Measurements from ENCODE around the gene NR3C2.

DNA sequence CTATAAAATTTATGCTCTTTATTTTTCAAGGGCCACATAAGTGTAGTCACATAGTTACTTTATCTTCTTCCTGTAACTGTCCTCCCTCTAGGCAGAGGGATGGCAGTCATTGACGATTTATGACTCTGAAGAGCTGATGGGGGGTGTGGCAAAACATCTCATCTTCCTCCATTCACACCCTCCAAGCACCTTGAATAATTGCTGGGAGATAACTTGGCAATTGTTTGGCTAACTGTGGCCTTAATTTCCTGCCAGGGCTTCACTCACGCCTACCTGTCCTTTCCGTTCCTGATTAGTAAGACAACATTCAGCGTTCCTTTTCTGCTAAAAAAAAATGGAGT, 381.1 kb downstream of the NR3C2 start:
- no peak for TF ChIP-seq BHLHE40 (IDR thresholded peaks at IDR 0.05; ENCODE audit: low read depth, low read length)
- TF ChIP-seq, protein P1, sequence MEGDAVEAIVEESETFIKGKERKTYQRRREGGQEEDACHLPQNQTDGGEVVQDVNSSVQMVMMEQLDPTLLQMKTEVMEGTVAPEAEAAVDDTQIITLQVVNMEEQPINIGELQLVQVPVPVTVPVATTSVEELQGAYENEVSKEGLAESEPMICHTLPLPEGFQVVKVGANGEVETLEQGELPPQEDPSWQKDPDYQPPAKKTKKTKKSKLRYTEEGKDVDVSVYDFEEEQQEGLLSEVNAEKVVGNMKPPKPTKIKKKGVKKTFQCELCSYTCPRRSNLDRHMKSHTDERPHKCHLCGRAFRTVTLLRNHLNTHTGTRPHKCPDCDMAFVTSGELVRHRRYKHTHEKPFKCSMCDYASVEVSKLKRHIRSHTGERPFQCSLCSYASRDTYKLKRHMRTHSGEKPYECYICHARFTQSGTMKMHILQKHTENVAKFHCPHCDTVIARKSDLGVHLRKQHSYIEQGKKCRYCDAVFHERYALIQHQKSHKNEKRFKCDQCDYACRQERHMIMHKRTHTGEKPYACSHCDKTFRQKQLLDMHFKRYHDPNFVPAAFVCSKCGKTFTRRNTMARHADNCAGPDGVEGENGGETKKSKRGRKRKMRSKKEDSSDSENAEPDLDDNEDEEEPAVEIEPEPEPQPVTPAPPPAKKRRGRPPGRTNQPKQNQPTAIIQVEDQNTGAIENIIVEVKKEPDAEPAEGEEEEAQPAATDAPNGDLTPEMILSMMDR (conservative IDR thresholded peaks at IDR 0.05; ENCODE audit: low read depth, low read length) = no peak
- no peak for TF ChIP-seq POLR2A (IDR thresholded peaks at IDR 0.05; ENCODE audit: low read depth, low read length)
- TF ChIP-seq, protein P2, sequence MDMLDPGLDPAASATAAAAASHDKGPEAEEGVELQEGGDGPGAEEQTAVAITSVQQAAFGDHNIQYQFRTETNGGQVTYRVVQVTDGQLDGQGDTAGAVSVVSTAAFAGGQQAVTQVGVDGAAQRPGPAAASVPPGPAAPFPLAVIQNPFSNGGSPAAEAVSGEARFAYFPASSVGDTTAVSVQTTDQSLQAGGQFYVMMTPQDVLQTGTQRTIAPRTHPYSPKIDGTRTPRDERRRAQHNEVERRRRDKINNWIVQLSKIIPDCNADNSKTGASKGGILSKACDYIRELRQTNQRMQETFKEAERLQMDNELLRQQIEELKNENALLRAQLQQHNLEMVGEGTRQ (IDR thresholded peaks at IDR 0.05; ENCODE audit: low read depth, low read length) = no peak
- TF ChIP-seq FOS (IDR thresholded peaks at IDR 0.05; ENCODE audit: low read depth, low read length) = no peak
- TF ChIP-seq CEBPB (IDR thresholded peaks at IDR 0.05; ENCODE audit: low read depth, low read length) = no peak
- TF ChIP-seq NFE2L2 (IDR thresholded peaks at IDR 0.05; ENCODE audit: low read depth, low read length) = no peak
- no peak for TF ChIP-seq RFX5 (IDR thresholded peaks at IDR 0.05; ENCODE audit: low read depth, low read length)
- TF ChIP-seq SMC3 (IDR thresholded peaks at IDR 0.05; ENCODE audit: low read depth, low read length) = no peak

Data from IMR-90 (cell line).